ENCODE data around the gene SLITRK1.

The SLITRK1 gene

GRCh38 chr13:83865161-83866137 is 16.8 kb downstream of the SLITRK1 start:
- DNase-seq, result no peak

GRCh38 chr13:83853771-83854170 is 28.5 kb downstream of the SLITRK1 start:
- no peak for DNase-seq

- no peak for DNase-seq
Measured at GRCh38 chr13:83845106-83845505, 37.2 kb downstream of the SLITRK1 start.

GRCh38 chr13:83839146-83839545 is 43.1 kb downstream of the SLITRK1 start:
- no peak for DNase-seq

GRCh38 chr13:83831796-83832195 is 50.5 kb downstream of the SLITRK1 start:
- no peak for DNase-seq

GRCh38 chr13:83829810-83830209 is 52.5 kb downstream of the SLITRK1 start:
- DNase-seq, result no peak

- no peak for DNase-seq
Measured at GRCh38 chr13:83827338-83827737, 54.9 kb downstream of the SLITRK1 start.

Data from stimulated activated CD4-positive, alpha-beta T cell treated with anti-CD3 and anti-CD28 coated beads, Interleukin-4, amount 100 ng/mL, for 24 hours (primary cell).